Activated naive CD4-positive, alpha-beta T cell treated with anti-CD3 and anti-CD28 coated beads, Interleukin-2, amount 10 ng/mL, durations not matched to agents 7 days and 5 days (primary cell): Measurements from ENCODE around the gene CKB.
A peak's percentile ranks its signal among the peaks of the same experiment; 100 is the strongest.

Experiments
- CTCF ChIA-PET: fragments of 350-600 bp; sonication (Branson Sonifier 250); formaldehyde crosslinking; loops from one replicate; lab custom pipeline; 2021; ENCODE audit warnings: antibody characterized with exemption; lab: Charles Lee
- DNase-seq: peaks from one replicate; pipeline ENCODE4 v3.0.0-alpha.2; 2020
- H3K27ac Mint-ChIP-seq: one replicate; pipeline ENCODE4 v1.8.0; 2021; ENCODE audit warnings: mild to moderate bottlenecking, moderate library complexity, mixed read lengths
- H3K27me3 Mint-ChIP-seq: one replicate; pipeline ENCODE4 v1.8.0; 2021; ENCODE audit warnings: mild to moderate bottlenecking, mixed read lengths
- H3K36me3 Mint-ChIP-seq: one replicate; pipeline ENCODE4 v1.8.0; 2021; ENCODE audit warnings: mixed read lengths
- H3K4me1 Mint-ChIP-seq: one replicate; pipeline ENCODE4 v1.8.0; 2021; ENCODE audit warnings: mixed read lengths
- H3K4me3 Mint-ChIP-seq: one replicate; pipeline ENCODE4 v1.8.0; 2021; ENCODE audit warnings: mild to moderate bottlenecking, moderate library complexity, mixed read lengths
- H3K9me3 Mint-ChIP-seq: one replicate; pipeline ENCODE4 v1.8.0; 2021; ENCODE audit warnings: mixed read lengths

CKB gene

GRCh38 chr14:103556946-103557758, 34.5 kb upstream of the CKB start:
- CTCF ChIA-PET = interaction anchor here (1.4 to 1.8 kb wide), 2 partner anchors 10 to 39 kb away, joined by 3 to 7 read pairs; no protein-coding TSS in a partner anchor

DNA sequence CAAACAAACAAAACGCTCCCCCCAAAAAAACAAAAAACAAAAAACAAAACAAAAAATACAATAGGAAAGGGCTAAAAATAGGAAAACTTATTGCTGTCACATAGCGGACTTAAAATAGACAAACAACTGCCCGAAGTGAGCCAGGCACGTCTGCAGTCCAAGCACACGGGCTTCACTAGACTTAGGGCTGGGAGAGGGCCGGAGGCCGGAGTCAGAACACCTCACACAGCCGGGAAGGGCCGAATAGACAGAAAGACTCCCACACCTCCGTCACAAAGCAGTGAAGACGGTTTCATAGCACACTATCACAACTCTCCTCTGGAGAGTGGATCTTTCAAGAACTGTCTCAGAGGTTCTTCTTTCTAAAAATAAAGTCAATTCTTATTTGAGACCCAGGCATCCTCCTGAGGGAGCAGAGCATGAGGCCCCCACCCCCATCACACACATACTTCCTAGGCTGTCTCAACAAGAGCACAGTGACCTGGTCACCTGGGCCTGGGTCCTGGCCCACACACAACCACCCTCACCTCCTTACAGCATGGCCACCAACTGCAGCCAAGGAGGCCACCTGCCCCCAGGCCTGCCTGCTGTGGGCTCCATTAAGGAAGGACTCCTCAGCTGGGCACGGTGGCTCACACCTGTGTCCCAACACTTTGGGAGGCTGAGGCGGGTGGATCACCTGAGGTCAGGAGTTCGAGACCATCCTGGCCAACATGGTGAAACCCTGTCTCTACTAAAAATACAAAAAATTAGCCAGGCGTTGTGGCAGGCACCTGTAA, 33.1 kb upstream of the CKB start:
- CTCF ChIA-PET = no interaction called here
- no peaks in the 10 kb centered on the region for H3K27me3 Mint-ChIP-seq
- H3K9me3 Mint-ChIP-seq = no peaks in the 10 kb centered on the region
- peaks cover 31% of the 10 kb centered on the region for H3K4me1 Mint-ChIP-seq
- no peak for DNase-seq
- H3K27ac Mint-ChIP-seq = no peak overlapping the region
- H3K4me3 Mint-ChIP-seq = no peak overlapping the region
- peaks cover 23% of the 10 kb centered on the region for H3K36me3 Mint-ChIP-seq

More at GRCh38 chr14:103556946-103557758, 34.5 kb upstream of the CKB start:
- no peaks in the 10 kb centered on the region for H3K27me3 Mint-ChIP-seq
- peaks cover 30% of the 10 kb centered on the region for H3K36me3 Mint-ChIP-seq
- H3K4me3 Mint-ChIP-seq = no peak overlapping the region
- H3K4me1 Mint-ChIP-seq = peaks cover 43% of the 10 kb centered on the region
- H3K9me3 Mint-ChIP-seq = no peaks in the 10 kb centered on the region
- peak overlapping the region; percentile 11 for H3K27ac Mint-ChIP-seq
- DNase-seq = no peak

DNA sequence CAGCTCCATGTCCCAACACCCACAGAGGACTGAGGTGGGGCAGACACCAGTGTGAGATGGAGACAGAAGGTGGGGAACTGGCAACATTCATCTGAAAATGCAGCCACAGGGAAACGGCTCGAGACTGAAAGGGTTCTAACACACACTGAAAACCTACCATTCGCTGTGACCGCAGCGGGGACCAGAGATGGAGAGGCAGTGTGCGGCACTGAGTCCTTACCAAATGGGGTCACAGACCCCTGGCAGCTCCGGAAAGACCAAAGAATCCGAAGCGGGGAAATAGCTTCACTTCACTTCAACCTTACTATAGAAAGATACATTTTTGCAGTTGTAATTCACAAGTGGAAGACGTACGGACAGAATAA, 30.2 kb upstream of the CKB start:
- Mint-ChIP-seq H3K4me3 (no peak overlapping the region), H3K36me3 (peaks cover 3% of the 10 kb centered on the region), H3K9me3 (no peaks in the 10 kb centered on the region), H3K27me3 (no peaks in the 10 kb centered on the region), H3K27ac (no peak overlapping the region), H3K4me1 (peaks cover 7% of the 10 kb centered on the region)
- no peak for DNase-seq
- CTCF ChIA-PET = interaction anchor here (1.9 kb wide), 1 partner anchor 23 kb away, joined by 5 read pairs; no protein-coding TSS in a partner anchor

DNA sequence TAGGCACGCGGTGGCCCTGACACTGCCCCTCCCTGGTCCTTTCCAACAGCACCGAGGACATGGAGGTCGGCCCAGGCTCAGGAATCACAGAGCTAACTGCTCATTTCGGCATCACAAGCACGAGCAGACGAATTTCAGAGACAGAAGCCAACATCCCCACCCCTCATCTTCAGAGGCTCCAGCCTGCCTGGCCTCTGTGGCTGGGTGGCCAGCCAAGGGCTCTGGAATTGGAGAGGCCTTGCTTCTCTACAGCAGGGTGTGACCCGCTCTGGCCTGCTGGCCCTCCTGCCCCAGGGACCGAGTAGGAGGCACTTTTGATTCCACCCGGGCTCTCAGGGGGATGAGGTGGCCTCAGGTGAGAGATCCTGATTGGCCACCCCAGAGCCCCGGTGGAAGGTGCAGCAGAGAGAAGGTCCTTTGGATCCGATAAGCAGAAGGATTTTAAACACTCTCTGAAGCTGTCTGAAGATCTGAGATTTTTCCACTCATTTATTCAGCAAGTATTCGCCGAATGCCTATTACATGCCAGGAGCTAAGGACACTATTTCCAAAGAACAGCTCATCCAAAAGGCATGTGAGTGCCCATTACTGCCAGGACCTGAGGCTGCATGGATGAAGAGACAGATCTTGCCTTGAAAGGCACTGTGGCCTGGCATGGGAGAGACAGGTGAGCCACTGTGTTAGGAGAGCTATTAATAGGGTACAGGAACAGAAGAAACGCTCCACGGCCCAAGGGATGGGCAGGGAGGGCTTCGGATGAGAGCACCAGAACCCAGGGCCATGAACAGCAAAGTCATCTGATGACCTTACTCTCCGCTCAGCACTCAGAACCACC, 29.6 kb upstream of the CKB start:
- Mint-ChIP-seq H3K9me3 (no peaks in the 10 kb centered on the region), H3K27me3 (no peaks in the 10 kb centered on the region), H3K27ac (no peak overlapping the region), H3K4me3 (no peak overlapping the region), H3K4me1 (peaks cover 3% of the 10 kb centered on the region), H3K36me3 (peaks cover 1% of the 10 kb centered on the region)
- CTCF ChIA-PET = interaction anchor here (0.6 to 1.9 kb wide), 4 partner anchors 22 to 913 kb away, joined by 3 to 5 read pairs (median 3); no protein-coding TSS in a partner anchor
- DNase-seq = no peak

DNA sequence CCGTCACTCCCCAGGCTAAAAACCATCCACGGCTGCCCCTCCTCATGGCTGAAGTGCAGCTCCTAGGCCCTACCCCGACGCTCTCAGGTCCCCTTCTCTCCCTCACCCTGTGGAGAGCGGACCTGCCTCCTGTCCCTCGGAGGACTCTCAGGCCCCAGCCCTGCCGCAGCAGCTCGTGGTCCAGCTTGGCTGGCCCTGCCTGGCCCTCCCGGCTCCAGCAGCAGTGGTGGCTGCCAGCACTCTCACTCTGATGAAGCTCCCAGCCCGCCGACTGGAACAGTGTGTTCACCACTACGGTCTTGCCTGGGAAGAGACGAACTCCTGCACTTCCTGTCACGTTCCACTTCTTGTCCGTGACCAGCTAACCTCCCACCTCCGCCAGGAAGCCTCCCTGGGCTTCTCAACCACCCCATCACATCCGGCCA, 28.7 kb upstream of the CKB start:
- CTCF ChIA-PET = interaction anchor here (0.9 to 1.9 kb wide), 3 partner anchors 21 to 52 kb away, joined by 3 to 5 read pairs (median 3); no protein-coding TSS in a partner anchor
- H3K4me3 Mint-ChIP-seq = no peak overlapping the region
- DNase-seq = no peak
- H3K9me3 Mint-ChIP-seq = no peaks in the 10 kb centered on the region
- H3K27me3 Mint-ChIP-seq = no peaks in the 10 kb centered on the region
- H3K27ac Mint-ChIP-seq = no peak overlapping the region
- peaks cover 1% of the 10 kb centered on the region for H3K36me3 Mint-ChIP-seq
- H3K4me1 Mint-ChIP-seq = no peaks in the 10 kb centered on the region

- H3K27ac Mint-ChIP-seq = no peak overlapping the region
- no peak for DNase-seq
- H3K9me3 Mint-ChIP-seq = no peaks in the 10 kb centered on the region
- no peaks in the 10 kb centered on the region for H3K4me1 Mint-ChIP-seq
- H3K4me3 Mint-ChIP-seq = no peak overlapping the region
- peaks cover 1% of the 10 kb centered on the region for H3K36me3 Mint-ChIP-seq
- no peaks in the 10 kb centered on the region for H3K27me3 Mint-ChIP-seq
- CTCF ChIA-PET = no interaction called here
Measured at GRCh38 chr14:103550451-103551337, 28.1 kb upstream of the CKB start.

GRCh38 chr14:103549361-103550311, 27.0 kb upstream of the CKB start:
- no peak overlapping the region for H3K4me3 Mint-ChIP-seq
- H3K36me3 Mint-ChIP-seq = no peaks in the 10 kb centered on the region
- no peaks in the 10 kb centered on the region for H3K27me3 Mint-ChIP-seq
- CTCF ChIA-PET = no interaction called here
- no peaks in the 10 kb centered on the region for H3K9me3 Mint-ChIP-seq
- DNase-seq = no peak
- no peaks in the 10 kb centered on the region for H3K4me1 Mint-ChIP-seq
- no peak overlapping the region for H3K27ac Mint-ChIP-seq

GRCh38 chr14:103548463-103549351, 26.1 kb upstream of the CKB start:
- CTCF ChIA-PET = interaction anchor here (0.7 to 3.3 kb wide), 4 partner anchors 19 to 444 kb away, joined by 3 to 33 read pairs (median 6); no protein-coding TSS in a partner anchor
- Mint-ChIP-seq H3K4me1 (no peaks in the 10 kb centered on the region), H3K27me3 (no peaks in the 10 kb centered on the region)

GRCh38 chr14:103547941-103548462, 25.4 kb upstream of the CKB start:
- H3K27me3 Mint-ChIP-seq = no peaks in the 10 kb centered on the region
- no peak overlapping the region for H3K4me3 Mint-ChIP-seq
- H3K36me3 Mint-ChIP-seq = no peaks in the 10 kb centered on the region
- no peaks in the 10 kb centered on the region for H3K9me3 Mint-ChIP-seq
- no peak overlapping the region for H3K27ac Mint-ChIP-seq
- no peaks in the 10 kb centered on the region for H3K4me1 Mint-ChIP-seq
- no peak for DNase-seq
- CTCF ChIA-PET = interaction anchor here (1.5 to 3.3 kb wide), 3 partner anchors 28 to 443 kb away, joined by 4 to 33 read pairs (median 9); no protein-coding TSS in a partner anchor

More at GRCh38 chr14:103548463-103549351, 26.1 kb upstream of the CKB start:
- Mint-ChIP-seq H3K9me3 (no peaks in the 10 kb centered on the region), H3K4me3 (no peak overlapping the region), H3K27ac (no peak overlapping the region), H3K36me3 (no peaks in the 10 kb centered on the region)
- DNase-seq = no peak

DNA sequence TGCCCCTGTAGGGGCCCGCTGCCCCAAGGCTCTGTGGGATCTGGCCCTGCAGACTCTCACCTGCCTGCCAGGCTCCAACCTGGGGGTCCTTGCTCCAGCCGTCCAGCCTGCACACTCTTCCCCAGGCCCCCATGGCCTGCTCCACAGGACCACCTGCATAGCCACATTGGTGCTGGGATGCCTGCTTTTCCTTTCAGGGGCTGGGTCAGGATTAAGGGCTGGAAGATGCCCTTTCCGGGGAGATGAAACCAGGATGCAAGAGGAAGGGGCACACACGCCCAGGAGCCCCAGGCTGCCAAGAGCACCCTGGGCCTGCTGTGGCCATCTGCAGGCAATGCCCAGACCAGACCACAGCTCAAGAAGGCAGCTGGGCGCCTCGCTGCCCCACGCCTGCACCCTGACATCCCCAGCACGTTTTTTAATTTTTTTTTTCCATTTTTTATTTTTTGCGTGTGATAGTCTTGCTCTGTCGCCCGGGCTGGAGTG, 24.9 kb upstream of the CKB start:
- DNase-seq = no peak
- Mint-ChIP-seq H3K4me3 (no peak overlapping the region), H3K27me3 (no peaks in the 10 kb centered on the region), H3K9me3 (no peaks in the 10 kb centered on the region), H3K36me3 (no peaks in the 10 kb centered on the region), H3K27ac (no peak overlapping the region), H3K4me1 (no peaks in the 10 kb centered on the region)
- CTCF ChIA-PET = interaction anchor here (0.6 to 3.3 kb wide), 8 partner anchors 10 to 443 kb away, joined by 3 to 33 read pairs (median 4); no protein-coding TSS in a partner anchor
